C4-2B (cell line): ENCODE data around the gene ANGPTL1.

Experiments
- H3K27ac ChIP-seq: fragments of 450-650 bp; 2 replicates; pipeline ENCODE4 v1.5.1; 2017
- CTCF ChIP-seq: fragments of 450-650 bp; conservative IDR thresholded peaks from 2 replicates; pipeline ENCODE4 v1.5.1; 2017; ENCODE audit warnings: mild to moderate bottlenecking
- ZFX ChIP-seq: fragments of 450-650 bp; IDR thresholded peaks from 2 replicates; pipeline ENCODE4 v1.6.1; 2017

ANGPTL1 gene

GRCh38 chr1:178870944-178871343 lies at the start of gene ANGPTL1:
ANGPTL1 (minus strand) TSS chr1:178871077; CDS start chr1:178865776, 5,301 bp downstream.
- H3K27ac ChIP-seq = no peak within 1 kb of the TSS
- no peak for TF ChIP-seq CTCF
- no peak for TF ChIP-seq ZFX

- TF ChIP-seq CTCF (no peak), ZFX (no peak)
- no peak overlapping the region for H3K27ac ChIP-seq
These were observed 48.7 kb upstream of the ANGPTL1 start for GRCh38 chr1:178919581-178919980.

GRCh38 chr1:178918955-178919354 lies 48.1 kb upstream of the ANGPTL1 start:
- no peak overlapping the region for H3K27ac ChIP-seq
- TF ChIP-seq CTCF = no peak

- TF ChIP-seq ZFX (no peak), CTCF (no peak)
- no peak overlapping the region for H3K27ac ChIP-seq
These were observed 47.4 kb upstream of the ANGPTL1 start for GRCh38 chr1:178918308-178918707.

GRCh38 chr1:178916448-178917174 lies 45.7 kb upstream of the ANGPTL1 start:
- TF ChIP-seq CTCF (no peak), ZFX (no peak)
- no peak overlapping the region for H3K27ac ChIP-seq

- TF ChIP-seq CTCF (no peak), ZFX (no peak)
These were observed 41.7 kb upstream of the ANGPTL1 start for GRCh38 chr1:178912597-178912996.

GRCh38 chr1:178910023-178910422 lies 39.1 kb upstream of the ANGPTL1 start:
- no peak overlapping the region for H3K27ac ChIP-seq
- TF ChIP-seq ZFX = no peak
- no peak for TF ChIP-seq CTCF

More at GRCh38 chr1:178912597-178912996, 41.7 kb upstream of the ANGPTL1 start:
- no peak overlapping the region for H3K27ac ChIP-seq
